Activated CD8-positive, alpha-beta memory T cell treated with anti-CD3 and anti-CD28 coated beads for 24 hours (primary cell): ENCODE measurements around the gene RPL39.
"Not testable (repeated sequence)": the region's sequence is repeated elsewhere in the genome, so short reads cannot be mapped to it uniquely, and the experiment has no call there.

Experiments
- DNase-seq: peaks from one replicate; pipeline ENCODE4 v3.0.0-alpha.2; 2020

The RPL39 gene

DNA sequence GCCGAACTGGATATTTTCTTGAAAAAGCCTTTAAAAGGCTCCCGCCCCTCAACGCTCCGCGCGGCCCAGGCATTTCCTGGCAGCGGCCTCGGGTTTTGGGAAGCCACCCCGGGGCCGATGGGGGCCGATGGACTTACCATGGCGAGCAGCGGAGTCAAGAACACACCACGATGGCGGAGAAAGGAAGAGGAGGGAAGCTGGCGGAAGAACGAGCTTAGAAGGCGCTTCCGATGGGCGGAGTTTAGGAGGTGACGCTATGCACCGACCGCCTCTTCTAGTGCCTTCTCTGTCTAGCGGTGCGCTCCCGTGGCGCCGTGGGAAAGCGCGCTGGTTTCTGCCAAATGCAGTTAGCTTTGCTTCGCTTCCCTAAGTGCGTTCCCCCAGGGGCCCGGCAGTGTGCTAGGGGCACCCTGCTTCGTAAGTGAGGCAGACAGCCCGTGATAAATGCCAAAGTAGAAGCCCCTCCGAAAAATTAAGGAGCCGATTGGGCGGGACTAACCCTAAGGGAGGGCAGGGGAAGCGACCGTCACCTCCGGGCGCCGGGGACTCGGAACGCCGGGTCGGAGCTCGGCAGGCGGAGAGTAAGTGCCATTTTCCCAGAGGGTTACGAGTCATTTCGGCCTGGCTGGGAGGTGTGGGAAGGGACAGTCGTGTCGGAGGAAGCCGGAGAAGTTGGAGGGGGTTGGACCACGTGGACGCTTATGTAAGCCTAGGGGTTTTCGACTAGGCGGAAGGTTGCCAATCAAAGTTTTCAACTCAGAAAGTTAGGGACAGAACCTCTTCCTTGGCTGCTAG, at the start of gene RPL39:
Gene RPL39, minus strand, starts transcription at position 194 of the 795 bp plus-strand sequence. Its CDS starts 54 bp downstream, at position 140.
- peak; percentile 87 for DNase-seq

DNA sequence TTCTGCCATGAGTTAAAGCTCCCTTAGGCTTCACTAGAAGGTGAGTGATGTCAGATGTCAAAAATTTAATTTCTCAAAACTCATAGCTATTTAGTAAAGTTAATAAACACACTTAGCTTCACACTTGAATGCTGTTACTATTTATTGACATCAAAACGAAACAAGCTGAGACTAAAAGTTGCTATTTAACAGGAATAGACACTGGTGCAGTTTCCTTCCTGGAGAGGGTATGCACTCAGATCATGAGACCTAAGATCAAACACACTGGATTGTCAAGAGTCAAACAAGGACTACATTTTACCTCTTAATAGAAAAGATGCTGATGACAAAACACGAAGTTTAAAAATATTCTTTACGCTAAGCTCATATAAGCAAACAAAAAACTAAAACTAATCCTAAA, 42.5 kb upstream of the RPL39 start:
- DNase-seq = no peak

DNA sequence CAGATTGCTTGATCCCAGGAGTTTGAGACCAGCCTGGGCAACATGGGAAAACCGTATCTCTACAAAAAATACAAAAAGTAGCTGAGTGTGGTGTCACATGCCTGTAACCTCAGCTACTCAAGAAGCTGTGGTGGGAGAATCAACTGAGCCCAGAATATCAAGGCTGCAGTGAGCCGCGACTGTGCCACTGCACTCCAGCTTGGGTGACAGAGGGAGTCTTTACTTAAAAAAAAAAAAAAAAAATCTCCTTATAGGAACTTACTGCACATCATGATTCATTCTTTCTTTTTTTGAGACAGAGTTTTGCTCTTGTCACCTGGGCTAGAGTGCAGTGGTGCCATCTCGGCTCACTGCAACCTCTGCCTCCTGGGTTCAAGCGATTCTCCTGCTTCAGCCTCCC, 37.0 kb upstream of the RPL39 start:
- no peak for DNase-seq

DNA sequence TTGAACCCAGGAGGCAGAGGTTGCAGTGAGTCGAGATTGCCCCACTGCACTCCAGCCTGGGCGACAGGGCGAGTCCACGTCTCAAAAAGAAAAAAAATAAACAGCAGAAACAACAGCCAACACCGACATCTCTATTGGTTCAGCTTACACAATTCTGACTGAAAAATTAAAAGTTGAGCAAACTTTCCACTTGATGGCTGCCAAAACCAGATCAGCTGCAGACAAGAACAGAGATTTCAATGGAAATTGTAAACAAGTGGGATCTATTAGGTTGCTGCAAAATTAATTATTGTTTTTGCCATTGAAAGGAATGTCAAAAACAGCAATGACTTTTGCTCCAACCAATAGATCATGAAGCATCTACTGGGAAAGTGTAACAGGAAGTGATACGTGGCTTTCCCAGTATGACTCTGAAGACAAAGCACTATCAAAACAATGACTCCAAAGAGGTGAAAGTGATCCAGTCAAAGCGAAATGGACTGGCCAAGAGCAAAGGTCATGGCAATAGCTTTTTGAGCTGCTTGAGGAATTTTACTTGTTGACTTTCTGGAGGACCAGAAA, 35.0 kb upstream of the RPL39 start:
- DNase-seq = no peak

DNA sequence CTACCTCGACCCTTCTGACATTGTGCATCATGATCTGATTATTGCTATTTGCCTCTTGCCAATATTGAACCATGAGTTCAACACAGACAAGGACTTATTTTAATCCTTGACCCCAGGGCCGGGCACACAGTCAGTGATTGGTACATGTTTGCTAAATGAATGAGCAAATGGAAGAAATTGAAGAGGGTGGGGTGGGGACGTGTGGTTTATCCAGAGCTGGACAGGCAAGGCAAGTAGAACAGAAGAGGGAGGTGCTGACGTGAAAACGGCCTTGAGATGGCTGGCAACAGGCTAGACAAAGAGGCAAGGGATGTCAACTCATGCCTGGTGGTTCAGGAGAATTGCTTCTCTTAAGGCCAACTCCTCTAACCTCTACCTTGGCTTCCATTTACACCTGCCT, 32.8 kb upstream of the RPL39 start:
- not testable (repeated sequence) for DNase-seq

DNA sequence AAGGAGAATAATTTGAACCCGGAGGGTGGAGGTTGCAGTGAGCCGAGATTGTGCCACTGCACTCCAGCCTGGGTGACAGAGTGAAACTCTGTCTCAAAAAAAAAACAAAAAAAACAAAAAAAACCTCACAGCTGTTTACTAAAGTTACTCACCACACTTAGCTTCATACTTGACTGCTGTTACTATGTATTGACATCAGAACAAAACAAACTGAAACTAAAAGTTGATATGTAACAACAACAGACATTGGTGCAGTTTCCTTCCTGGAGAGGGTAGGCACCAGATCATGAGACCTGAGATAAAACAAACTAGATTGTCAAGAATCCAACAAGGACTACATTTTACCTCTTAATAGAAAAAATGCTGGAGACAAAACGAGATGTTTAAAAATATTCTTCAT, 30.3 kb upstream of the RPL39 start:
- DNase-seq = not testable (repeated sequence)

DNA sequence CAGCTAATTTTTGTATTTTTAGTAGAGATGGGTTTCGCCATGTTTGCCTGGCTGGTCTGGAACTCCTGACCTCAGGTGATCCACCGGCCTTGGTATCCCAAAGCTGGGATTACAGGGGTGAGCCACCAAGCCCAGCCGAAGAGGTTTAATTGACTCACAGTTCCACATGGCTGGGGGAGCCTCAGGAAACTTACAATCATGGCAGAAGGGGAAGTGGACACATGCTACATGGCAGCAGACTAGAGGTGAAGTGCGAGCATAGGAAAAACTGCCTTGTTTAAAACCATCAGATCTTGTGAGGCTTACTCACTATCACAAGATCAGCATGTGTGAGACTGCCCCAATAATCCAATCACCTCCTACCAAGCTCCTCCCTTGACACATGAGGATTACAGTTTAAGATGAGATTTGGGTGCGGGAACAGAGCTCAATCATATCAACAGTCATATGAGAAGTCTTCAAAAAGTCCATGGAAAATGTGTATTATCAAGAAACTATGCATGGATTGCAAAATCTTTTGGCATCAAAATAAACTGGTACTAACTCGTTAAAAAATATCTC, 25.8 kb upstream of the RPL39 start:
- DNase-seq = no peak

DNA sequence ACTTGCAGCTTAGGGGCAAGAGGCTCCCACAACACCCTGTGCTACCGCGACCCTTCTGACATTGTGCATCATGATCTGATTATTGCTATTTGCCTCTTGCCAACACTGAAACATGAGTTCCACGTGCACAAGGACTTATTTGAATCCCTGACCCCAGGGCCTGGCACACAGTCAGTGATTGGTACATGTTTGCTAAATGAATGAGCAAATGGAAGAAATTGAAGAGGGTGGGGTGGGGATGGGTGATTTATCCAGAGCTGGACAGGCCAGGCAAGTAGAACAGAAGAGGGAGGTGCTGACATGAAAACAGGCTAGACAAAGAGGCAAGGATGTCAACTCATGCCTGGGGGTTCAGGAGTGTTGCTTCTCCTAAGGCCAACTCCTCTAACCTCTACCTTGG, 24.9 kb upstream of the RPL39 start:
- no peak for DNase-seq

DNA sequence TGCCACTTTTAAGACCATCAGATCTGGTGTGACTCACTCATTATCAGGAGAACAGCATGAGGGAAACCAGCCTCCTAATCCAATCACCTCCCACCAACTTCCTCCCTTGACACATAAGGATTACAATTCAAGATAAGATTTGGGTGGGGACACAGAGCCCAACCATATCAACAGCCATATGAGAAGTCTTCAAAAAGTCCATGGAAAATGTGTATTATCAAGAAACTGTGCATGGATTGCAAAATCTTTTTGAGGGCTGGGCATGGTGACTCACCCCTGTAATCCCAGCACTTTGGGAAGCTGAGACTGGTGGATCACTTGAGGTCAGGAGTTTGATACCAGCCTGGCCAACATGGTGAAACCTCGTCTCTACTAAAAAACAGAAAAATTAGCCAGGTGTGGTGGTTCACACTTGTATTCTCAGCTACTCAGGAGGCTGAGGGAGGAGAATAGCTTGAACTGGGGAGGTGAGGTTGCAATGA, 17.8 kb upstream of the RPL39 start:
- DNase-seq = no peak

DNA sequence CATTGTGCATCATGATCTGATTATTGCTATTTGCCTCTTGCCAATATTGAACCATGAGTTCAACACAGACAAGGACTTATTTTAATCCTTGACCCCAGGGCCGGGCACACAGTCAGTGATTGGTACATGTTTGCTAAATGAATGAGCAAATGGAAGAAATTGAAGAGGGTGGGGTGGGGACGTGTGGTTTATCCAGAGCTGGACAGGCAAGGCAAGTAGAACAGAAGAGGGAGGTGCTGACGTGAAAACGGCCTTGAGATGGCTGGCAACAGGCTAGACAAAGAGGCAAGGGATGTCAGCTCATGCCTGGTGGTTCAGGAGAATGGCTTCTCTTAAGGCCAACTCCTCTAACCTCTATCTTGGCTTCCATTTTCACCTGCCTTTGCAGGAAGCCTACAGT, 17.0 kb upstream of the RPL39 start:
- not testable (repeated sequence) for DNase-seq

DNA sequence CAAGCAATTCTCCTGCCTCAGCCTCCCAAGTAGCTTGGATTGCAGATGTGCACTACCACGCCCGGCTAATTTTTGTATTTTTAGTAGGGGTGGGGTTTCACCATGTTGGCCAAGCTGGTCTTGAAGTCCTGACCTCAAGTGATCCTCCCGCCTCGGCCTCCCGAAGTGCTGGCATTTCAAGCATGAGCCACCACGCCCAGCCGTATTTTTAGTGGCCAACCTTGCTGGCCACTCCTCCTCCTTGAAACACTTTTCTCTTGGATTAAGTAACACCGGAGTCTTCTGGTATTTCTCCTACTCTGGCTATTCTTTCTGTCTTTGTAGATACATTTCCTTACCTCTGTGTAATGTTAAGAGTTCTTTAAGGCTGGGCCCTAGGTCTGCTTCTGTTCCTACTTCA, 11.1 kb upstream of the RPL39 start:
- DNase-seq = no peak

DNA sequence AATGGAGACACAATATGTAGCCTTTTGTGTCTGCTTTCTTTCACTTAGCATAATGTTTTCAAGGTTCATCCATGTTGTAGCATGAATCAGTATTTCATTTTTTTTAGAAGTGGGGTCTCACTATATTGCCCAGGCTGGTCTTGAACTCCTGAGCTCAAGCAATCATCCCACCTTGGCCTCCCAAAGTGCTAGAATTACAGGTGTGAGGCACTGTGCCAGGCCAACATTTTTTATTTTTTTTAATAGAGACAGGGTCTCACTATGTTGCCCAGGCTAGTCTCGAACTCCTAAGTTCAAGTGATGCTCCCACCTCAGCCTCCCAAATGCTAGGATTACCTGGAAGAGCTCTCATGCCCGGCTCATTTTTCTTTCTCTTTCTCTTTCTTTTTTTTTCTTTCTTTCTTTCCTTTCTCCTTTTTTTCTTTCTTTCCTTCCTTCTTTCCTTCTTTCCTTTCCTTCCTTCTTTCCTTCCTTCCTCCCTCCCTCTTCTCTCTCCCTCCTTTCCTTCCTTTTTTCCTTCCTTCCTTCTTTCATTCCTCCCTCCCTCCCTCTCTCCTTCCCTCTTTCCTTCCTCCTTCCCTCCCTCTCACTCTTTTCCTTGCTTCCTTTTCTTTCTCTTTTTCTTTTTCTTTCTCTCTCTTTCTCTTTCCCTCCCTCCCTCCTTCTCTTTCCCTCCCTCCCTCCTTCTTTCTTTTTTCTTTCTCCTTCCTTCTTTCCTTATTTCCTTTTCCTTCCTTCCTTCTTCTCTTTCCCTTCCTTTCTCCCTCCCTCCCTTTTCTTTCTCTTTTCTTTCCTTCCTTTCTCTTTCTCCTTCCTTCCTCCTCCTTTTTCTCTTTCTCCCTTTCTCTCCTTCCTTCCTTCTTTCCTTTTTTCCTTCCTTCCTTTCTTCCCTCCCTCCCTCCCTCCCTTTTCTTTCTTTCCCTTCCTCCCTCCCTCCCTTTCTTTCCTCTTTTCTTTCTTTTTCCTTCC, 10.1 kb upstream of the RPL39 start:
- DNase-seq = no peak

DNA sequence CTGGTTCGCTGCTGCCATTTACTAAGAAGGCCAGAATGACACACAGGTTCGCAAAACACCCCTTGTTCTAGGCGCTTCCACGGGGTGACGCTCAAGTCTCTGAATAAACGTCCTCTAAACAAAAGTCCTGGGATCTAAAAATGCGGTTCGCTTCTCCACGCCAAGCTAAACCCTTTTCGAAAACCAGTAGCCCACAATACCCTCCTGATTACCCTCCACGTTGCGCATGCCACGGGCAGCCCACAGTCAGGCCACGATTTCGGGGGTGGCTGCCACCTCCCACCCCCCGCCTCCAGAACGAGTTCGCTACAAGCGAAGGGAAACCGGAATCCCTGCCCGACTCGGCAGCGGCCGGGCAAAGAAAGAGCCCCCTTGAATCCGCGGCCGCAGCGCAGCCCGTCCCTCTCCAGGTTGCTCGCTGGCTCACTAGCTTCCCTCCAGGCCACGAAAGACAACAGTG, 423 bp downstream of the RPL39 start:
- no peak for DNase-seq

DNA sequence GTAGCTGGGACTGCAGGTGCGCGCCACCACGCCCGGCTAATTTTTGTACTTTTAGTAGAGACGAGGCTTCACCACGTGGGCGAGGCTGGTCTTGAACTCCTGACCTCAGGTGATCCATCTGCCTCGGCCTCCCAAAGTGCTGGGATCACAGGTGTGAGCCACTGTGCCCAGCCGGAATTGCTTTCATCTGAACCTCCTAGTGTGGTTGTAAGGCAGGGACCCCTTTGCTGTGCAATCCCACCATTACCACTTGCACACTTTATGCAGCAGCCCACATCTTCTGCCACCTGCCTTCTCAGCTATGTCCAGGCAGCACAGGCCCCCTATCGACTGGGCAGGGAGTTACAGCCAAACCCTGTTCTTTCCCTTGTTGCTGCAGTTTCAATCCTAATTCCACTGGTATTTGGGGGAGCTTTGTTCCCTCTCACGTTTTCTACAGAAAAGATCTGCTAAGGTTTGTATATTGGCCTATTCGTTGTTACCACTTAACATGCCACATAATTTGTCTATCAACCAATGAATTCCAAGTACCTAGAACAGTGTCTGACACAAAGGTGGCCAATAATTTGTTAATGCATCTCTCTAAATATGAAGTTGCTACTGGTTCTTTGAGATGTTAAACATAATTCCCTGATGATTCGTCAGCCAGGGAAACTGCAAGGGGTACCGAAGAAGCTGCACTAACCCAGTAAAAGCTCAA, 6.5 kb downstream of the RPL39 start:
- DNase-seq = peak; percentile 70

DNA sequence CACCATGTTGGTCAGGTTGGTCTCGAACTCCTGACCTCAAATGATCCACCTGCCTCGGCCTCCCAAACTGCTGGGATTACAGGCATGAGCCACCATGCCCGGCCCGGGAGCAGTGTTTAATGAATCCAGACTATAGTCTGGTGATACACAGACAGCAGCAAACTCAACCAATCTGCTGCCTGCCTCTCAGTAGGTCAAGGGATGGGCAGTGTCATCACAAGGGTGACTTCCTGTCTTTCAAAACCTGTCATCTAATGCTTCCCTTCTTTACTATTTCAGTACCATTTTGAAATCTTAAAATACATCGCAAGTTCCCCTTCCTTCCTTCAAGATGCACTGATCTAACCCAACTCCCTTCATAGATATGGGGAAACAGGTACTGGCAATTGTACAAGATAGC, 8.4 kb downstream of the RPL39 start:
- no peak for DNase-seq

DNA sequence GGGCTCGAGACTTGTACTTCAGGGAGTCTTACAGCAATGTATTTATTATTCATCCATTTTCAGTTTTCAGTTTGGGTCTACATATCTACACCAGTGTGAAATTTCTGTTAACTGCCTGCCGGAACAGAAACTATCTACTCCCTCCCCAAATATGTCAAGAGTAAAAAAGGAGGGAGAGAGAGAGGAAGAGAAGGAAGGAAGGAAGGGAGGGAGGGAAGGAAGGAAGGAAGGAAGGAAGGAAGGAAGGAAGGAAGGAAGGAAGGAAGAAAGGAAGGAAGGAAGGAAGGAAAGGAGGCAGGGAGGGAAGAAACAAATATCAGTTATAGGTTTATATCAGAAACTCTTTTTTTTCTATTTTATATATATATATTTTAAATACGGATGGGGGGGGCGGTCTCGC, 12.6 kb downstream of the RPL39 start:
- no peak for DNase-seq

DNA sequence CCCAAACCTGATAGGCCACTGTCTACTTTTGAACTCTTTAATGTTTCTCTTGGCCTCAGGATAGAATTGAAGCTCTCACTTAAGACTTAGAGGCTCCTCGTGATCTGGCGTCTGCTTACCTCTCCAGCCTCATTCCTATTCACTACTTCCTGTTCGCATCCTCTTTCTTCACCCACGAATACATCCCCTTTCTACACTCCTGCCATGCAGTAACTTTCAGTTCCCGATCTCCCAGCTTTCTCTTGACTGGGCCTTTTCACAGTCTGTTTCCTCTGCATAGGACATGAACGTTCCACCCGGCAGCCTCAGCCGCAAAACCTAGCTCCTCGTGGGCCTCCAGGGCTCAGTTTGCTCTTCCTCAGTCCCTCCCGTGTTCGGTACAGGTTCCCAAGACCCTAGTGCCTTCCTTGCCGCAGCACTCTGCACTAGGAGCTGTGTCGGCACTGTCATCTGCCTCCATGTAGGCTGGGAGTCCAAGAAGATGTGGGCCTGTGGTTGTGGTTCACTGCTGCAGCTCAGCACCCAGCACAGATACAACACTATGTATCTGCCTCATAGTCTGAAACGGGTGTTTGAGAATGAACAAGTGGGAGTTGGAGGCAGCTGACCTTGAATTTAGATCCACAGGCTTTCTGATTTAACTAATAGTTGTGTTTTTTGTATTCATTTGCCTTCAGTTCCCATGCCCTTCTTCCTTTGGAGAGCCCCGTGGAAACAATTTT, 15.8 kb downstream of the RPL39 start:
- DNase-seq = no peak

DNA sequence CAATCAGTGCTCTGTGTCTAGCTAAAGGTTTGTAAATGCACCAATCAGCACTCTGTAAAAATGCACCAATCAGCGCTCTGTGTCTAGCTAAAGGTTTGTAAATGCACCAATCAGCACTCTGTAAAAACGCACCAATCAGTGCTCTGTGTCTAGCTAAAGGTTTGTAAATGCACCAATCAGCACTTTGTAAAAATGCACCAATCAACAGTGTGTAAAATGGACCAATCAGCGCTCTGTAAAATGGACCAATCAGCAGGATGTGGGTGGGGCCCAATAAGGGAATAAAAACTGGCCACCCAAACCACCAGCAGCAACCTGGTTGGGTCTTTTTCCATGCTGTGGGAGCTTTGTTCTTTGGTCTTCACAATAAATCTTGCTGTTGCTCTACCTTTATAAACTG, 22.0 kb downstream of the RPL39 start:
- DNase-seq = not testable (repeated sequence)

DNA sequence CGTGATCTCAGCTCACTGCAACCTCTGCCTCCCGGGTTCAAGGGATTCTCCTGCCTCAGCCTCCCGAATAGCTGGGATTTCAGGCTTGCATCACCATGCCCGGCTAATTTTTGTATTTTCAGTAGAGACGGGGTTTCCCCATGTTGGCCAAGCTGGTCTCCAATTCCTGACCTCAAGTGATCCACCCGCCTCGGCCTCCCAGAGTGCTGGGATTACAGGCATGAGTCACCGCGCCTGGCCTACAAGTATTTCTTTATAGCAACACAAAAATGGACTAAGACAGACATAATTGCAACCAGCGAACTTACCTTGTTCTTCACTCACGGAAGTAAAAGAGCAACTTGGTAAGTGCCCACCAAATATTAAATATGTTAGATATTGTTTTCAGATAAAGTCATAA, 23.0 kb downstream of the RPL39 start:
- DNase-seq = not testable (repeated sequence)

DNA sequence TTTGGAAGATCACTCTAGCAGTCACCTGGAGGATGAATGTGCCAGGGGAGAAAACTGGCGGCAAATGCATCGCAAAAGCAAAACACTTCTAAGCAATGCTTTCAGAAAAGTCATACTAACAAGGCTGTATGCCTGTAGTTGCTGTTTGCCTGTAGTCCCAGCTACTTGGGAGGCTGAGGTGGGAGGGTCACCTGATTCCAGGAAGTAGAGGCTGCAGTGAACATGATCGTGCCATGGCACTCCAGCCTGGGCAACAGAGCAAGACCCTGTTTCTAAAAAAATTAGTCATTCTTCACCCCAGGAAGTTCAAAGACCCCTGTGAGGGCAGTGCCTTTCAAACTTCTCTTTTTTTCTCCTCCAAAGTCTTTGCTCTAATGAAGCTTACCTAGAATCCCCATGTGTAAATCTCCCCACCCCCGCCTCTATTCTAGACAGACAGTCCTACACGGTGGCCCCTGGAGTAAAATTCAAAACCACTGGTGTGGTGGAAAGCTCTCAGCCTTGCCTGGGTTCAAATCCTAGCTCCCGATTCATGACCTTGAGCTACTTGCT, 27.5 kb downstream of the RPL39 start:
- no peak for DNase-seq

DNA sequence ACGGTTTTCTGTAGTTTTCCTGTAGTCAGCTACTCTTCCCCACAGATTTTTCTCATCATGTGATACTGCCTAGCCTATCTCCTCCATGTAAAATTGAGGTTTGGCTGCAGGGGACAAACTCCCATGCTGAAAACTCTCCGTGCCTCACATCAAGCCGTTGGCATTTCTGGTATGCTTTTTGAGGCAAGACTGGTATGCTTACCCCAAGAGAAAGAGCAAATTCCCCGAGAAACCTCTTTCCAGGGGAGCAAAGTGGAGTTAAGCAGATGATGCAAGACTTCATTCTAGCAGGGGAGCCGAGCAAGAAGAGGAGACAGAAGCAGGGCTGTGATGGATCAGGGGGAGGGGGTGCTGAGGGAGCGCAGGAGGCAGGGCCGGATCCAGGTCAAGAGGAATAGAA, 28.2 kb downstream of the RPL39 start:
- no peak for DNase-seq
